Measurements from ENCODE around the gene SYT8.
"Not testable (repeated sequence)": the region's sequence is repeated elsewhere in the genome, so short reads cannot be mapped to it uniquely, and the experiment has no call there.

The SYT8 gene

GRCh38 chr11:1882265-1883238, 47.8 kb downstream of the SYT8 start:
- Histone ChIP-seq H3K4me1 (ENCODE audit: control insufficient read depth in 1 of 2, insufficient read depth in 1 of 2, low read depth in 1 of 2, low read length in 1 of 2) (peaks cover 38 to 63% of the 10 kb centered on the region in 2 experiments), H3K27ac (peak overlapping the region; percentile 64), H3K36me3 (peaks cover 100% of the 10 kb centered on the region), H3K4me3 (ENCODE audit: low read depth in 1 of 2, low read length in 1 of 2) (no peak overlapping the region), H3K9me3 (no peaks in the 10 kb centered on the region), H3K27me3 (peaks cover 16% of the 10 kb centered on the region)
- TF ChIP-seq CTCF (IDR thresholded peaks at IDR 0.05): peak; percentile 83

GRCh38 chr11:1883346-1884302, 48.8 kb downstream of the SYT8 start:
- Histone ChIP-seq H3K27ac (peak overlapping the region; percentile 64), H3K4me1 (ENCODE audit: control insufficient read depth in 1 of 2, insufficient read depth in 1 of 2, low read depth in 1 of 2, low read length in 1 of 2) (peaks cover 43 to 63% of the 10 kb centered on the region in 2 experiments), H3K36me3 (peaks cover 100% of the 10 kb centered on the region), H3K9me3 (no peaks in the 10 kb centered on the region), H3K27me3 (peaks cover 27% of the 10 kb centered on the region), H3K4me3 (ENCODE audit: low read depth in 1 of 2, low read length in 1 of 2) (no peak overlapping the region)
- TF ChIP-seq CTCF (IDR thresholded peaks at IDR 0.05): no peak

- Histone ChIP-seq H3K27ac (peak overlapping the region; percentile 64), H3K9me3 (no peaks in the 10 kb centered on the region), H3K27me3 (peaks cover 34% of the 10 kb centered on the region), H3K4me3 (ENCODE audit: low read depth in 1 of 2, low read length in 1 of 2) (no peak overlapping the region), H3K36me3 (peaks cover 100% of the 10 kb centered on the region), H3K4me1 (ENCODE audit: control insufficient read depth in 1 of 2, insufficient read depth in 1 of 2, low read depth in 1 of 2, low read length in 1 of 2) (peaks cover 48 to 63% of the 10 kb centered on the region in 2 experiments)
- TF ChIP-seq CTCF (IDR thresholded peaks at IDR 0.05): no peak
Measured at GRCh38 chr11:1884303-1884700, 49.5 kb downstream of the SYT8 start.

- H3K4me3 ChIP-seq (ENCODE audit: low read depth in 1 of 2, low read length in 1 of 2); H3K27ac ChIP-seq; H3K9me3 ChIP-seq: not testable (repeated sequence)
- Histone ChIP-seq H3K27me3 (peaks cover 40% of the 10 kb centered on the region), H3K36me3 (peaks cover 100% of the 10 kb centered on the region), H3K4me1 (ENCODE audit: control insufficient read depth in 1 of 2, insufficient read depth in 1 of 2, low read depth in 1 of 2, low read length in 1 of 2) (peaks cover 32 to 63% of the 10 kb centered on the region in 2 experiments)
Measured at GRCh38 chr11:1886551-1886950, 51.8 kb downstream of the SYT8 start.
